Osteoblast (primary cell): ENCODE measurements around the gene TYRP1. TPM values are rescaled to one million over a fixed set of nuclear protein-coding genes. Genes with fewer than 3 reads are reported as not detected.

Experiments used
- DNase-seq: peaks from one replicate; pipeline ENCODE4 v3.0.0; 2011; ENCODE audit warnings: low spot score, mixed read lengths; ENCODE audit not compliant: insufficient read length; ENCODE audit errors: missing footprints
- H2AFZ ChIP-seq: 2 replicates; pipeline ENCODE4 v1.6.0; 2011; ENCODE audit warnings: mild to moderate bottlenecking, low read length
- H3K27ac ChIP-seq: 2 replicates; pipeline ENCODE4 v1.5.1; 2011; ENCODE audit warnings: mild to moderate bottlenecking, low read depth, low read length, moderate library complexity
- H3K27me3 ChIP-seq: 2 replicates; pipeline ENCODE4 v1.6.0; 2012; ENCODE audit warnings: mild to moderate bottlenecking, control low read depth, inconsistent platforms, low read length, moderate library complexity; ENCODE audit not compliant: insufficient read depth
- H3K36me3 ChIP-seq: 2 replicates; pipeline ENCODE4 v1.5.1; 2011; ENCODE audit warnings: mild to moderate bottlenecking, low read length, control low read depth, moderate library complexity; ENCODE audit not compliant: insufficient read depth
- H3K4me1 ChIP-seq: 2 replicates; pipeline ENCODE4 v1.5.1; 2011; ENCODE audit warnings: mild to moderate bottlenecking, low read length, control low read depth, moderate library complexity; ENCODE audit not compliant: insufficient read depth
- H3K4me2 ChIP-seq: 2 replicates; pipeline ENCODE4 v1.6.0; 2011; ENCODE audit warnings: mild to moderate bottlenecking, low read length; ENCODE audit not compliant: insufficient read depth
- H3K4me3 ChIP-seq: fragments of 200-600 bp; sonication (generic); 3 replicates; pipeline ENCODE4 v1.5.1; 2012; ENCODE audit warnings: mild to moderate bottlenecking, low read length, inconsistent platforms; ENCODE audit not compliant: insufficient read depth
- H3K79me2 ChIP-seq: 2 replicates; pipeline ENCODE4 v1.6.0; 2012; ENCODE audit warnings: mild to moderate bottlenecking, low read length, control low read depth, inconsistent platforms; ENCODE audit not compliant: insufficient read depth
- H3K9me3 ChIP-seq: 2 replicates; pipeline ENCODE4 v1.5.1; 2011; ENCODE audit warnings: low read depth, low read length, control low read depth
- H4K20me1 ChIP-seq: 2 replicates; pipeline ENCODE4 v1.6.0; 2012; ENCODE audit warnings: mild to moderate bottlenecking, low read length, control low read depth; ENCODE audit not compliant: insufficient read depth
- total RNA-seq: library from RNA; depleted of rRNA; stranded (reverse); fragments of >200 nt; gene quantifications from 2 replicates; pipeline ENCODE4 v1.2.3, GENCODE V29; 2012
- TF ChIP-seq, protein P1 (sequence below): IDR thresholded peaks from 2 replicates; pipeline ENCODE4 v1.5.1; 2011; ENCODE audit warnings: mild to moderate bottlenecking, low read depth, low read length, moderate library complexity; ENCODE audit errors: extremely low read depth

Gene TYRP1, protein sequence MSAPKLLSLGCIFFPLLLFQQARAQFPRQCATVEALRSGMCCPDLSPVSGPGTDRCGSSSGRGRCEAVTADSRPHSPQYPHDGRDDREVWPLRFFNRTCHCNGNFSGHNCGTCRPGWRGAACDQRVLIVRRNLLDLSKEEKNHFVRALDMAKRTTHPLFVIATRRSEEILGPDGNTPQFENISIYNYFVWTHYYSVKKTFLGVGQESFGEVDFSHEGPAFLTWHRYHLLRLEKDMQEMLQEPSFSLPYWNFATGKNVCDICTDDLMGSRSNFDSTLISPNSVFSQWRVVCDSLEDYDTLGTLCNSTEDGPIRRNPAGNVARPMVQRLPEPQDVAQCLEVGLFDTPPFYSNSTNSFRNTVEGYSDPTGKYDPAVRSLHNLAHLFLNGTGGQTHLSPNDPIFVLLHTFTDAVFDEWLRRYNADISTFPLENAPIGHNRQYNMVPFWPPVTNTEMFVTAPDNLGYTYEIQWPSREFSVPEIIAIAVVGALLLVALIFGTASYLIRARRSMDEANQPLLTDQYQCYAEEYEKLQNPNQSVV
- 0.36 TPM in 1 of 2 replicates, not detected in the other for total RNA-seq

- Histone ChIP-seq H4K20me1 (no peaks in the 10 kb centered on the region), H3K4me2 (no peak within 1 kb of the TSS), H3K79me2 (no peaks in the 10 kb centered on the region), H3K27ac (no peak within 1 kb of the TSS), H3K4me1 (peaks cover 4% of the 10 kb centered on the region), H3K9me3 (no peaks in the 10 kb centered on the region), H3K36me3 (no peaks in the 10 kb centered on the region), H3K27me3 (peaks cover 6% of the 10 kb centered on the region), H2AFZ (no peak within 1 kb of the TSS), H3K4me3 (no peak within 1 kb of the TSS)
- TF ChIP-seq, protein P1, sequence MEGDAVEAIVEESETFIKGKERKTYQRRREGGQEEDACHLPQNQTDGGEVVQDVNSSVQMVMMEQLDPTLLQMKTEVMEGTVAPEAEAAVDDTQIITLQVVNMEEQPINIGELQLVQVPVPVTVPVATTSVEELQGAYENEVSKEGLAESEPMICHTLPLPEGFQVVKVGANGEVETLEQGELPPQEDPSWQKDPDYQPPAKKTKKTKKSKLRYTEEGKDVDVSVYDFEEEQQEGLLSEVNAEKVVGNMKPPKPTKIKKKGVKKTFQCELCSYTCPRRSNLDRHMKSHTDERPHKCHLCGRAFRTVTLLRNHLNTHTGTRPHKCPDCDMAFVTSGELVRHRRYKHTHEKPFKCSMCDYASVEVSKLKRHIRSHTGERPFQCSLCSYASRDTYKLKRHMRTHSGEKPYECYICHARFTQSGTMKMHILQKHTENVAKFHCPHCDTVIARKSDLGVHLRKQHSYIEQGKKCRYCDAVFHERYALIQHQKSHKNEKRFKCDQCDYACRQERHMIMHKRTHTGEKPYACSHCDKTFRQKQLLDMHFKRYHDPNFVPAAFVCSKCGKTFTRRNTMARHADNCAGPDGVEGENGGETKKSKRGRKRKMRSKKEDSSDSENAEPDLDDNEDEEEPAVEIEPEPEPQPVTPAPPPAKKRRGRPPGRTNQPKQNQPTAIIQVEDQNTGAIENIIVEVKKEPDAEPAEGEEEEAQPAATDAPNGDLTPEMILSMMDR: no peak
- no peak for DNase-seq
Measured at GRCh38 chr9:12693141-12693540, at the start of gene TYRP1. Gene TYRP1 (plus strand): TSS chr9:12693385. CDS start chr9:12693997, 612 bp downstream.

GRCh38 chr9:12643686-12644085 lies 49.5 kb upstream of the TYRP1 start:
- Histone ChIP-seq H3K4me1 (no peaks in the 10 kb centered on the region), H3K9me3 (no peaks in the 10 kb centered on the region), H4K20me1 (no peaks in the 10 kb centered on the region), H3K27ac (no peak overlapping the region), H3K4me3 (no peak overlapping the region), H2AFZ (no peak overlapping the region), H3K36me3 (no peaks in the 10 kb centered on the region), H3K79me2 (no peaks in the 10 kb centered on the region), H3K27me3 (no peaks in the 10 kb centered on the region), H3K4me2 (no peak overlapping the region)
- no peak for DNase-seq
- TF ChIP-seq, protein P1: no peak

DNA sequence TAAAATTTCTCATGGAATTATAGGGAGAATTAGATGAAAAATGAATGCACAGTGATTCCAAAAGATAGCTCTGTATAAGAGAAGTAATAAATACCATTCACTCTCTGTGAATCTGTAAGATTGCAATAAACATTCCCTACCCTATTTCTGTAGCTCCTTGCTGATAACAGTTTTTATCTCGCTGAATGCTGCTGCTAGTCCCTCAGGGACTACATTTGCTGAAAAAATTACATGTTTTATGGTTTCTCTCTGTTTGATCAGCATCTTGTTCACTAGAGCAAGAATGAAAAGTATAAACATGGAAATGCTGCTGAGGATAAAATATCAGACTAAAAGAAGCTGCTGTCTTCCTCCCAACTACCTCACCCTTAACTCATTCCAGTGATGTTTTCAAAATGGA lies 44.3 kb upstream of the TYRP1 start:
- Histone ChIP-seq H2AFZ (no peak overlapping the region), H4K20me1 (no peaks in the 10 kb centered on the region), H3K4me1 (no peaks in the 10 kb centered on the region), H3K27ac (no peak overlapping the region), H3K9me3 (no peaks in the 10 kb centered on the region), H3K36me3 (no peaks in the 10 kb centered on the region), H3K27me3 (no peaks in the 10 kb centered on the region), H3K79me2 (no peaks in the 10 kb centered on the region), H3K4me3 (no peak overlapping the region), H3K4me2 (no peak overlapping the region)
- TF ChIP-seq, protein P1: no peak
- no peak for DNase-seq

- no peaks in the 10 kb centered on the region for H3K36me3 ChIP-seq
- TF ChIP-seq, protein P1: no peak
- no peaks in the 10 kb centered on the region for H3K79me2 ChIP-seq
- H3K27ac ChIP-seq: no peak overlapping the region
- no peaks in the 10 kb centered on the region for H4K20me1 ChIP-seq
- DNase-seq: no peak
- no peaks in the 10 kb centered on the region for H3K27me3 ChIP-seq
- H3K4me3 ChIP-seq: no peak overlapping the region
- H3K4me1 ChIP-seq: no peaks in the 10 kb centered on the region
- no peak overlapping the region for H3K4me2 ChIP-seq
- H2AFZ ChIP-seq: no peak overlapping the region
- no peaks in the 10 kb centered on the region for H3K9me3 ChIP-seq
Measured at GRCh38 chr9:12651125-12651524, 42.1 kb upstream of the TYRP1 start.
